HepG2 (cell line): ENCODE data around the gene CIBAR2. TPM values are rescaled to one million over a fixed set of nuclear protein-coding genes. Genes with fewer than 3 reads are reported as not detected.

Source experiments
- ARNT ChIP-seq: fragments of 450-650 bp; IDR thresholded peaks from 2 replicates; pipeline ENCODE4 v1.6.1; 2017
- DNMT1 ChIP-seq: sonication (generic); formaldehyde crosslinking; IDR thresholded peaks from 2 replicates; pipeline ENCODE4 v1.5.1; 2020; ENCODE audit warnings: mild to moderate bottlenecking, missing genetic modification reagents
- FOXC1 ChIP-seq: sonication (generic); formaldehyde crosslinking; IDR thresholded peaks from 2 replicates; pipeline ENCODE4 v1.8.0; 2022; ENCODE audit warnings: mild to moderate bottlenecking, missing genetic modification reagents, borderline replicate concordance
- LCORL ChIP-seq, 2 experiments: fragments of 450-650 bp in 1 of 2; sonication (generic) in 1 of 2; formaldehyde crosslinking in 1 of 2; IDR thresholded peaks; 2 replicates each; pipeline versions ENCODE4 v1.5.0 to v1.6.1; 2017 to 2020; ENCODE audit warnings: antibody characterized with exemption in 1 of 2, missing genetic modification reagents in 1 of 2
- MIER3 ChIP-seq: IDR thresholded peaks from 2 replicates; pipeline ENCODE4 v1.6.1; 2016; ENCODE audit warnings: missing compliant biosample characterization, borderline replicate concordance
- MTA3 ChIP-seq: sonication (generic); formaldehyde crosslinking; IDR thresholded peaks from 2 replicates; pipeline ENCODE4 v1.4.0; 2020; ENCODE audit warnings: missing genetic modification reagents
- POLR2AphosphoS5 ChIP-seq: IDR thresholded peaks from 2 replicates; pipeline ENCODE4 v1.6.1; 2012; ENCODE audit warnings: low read depth, low read length
- POLR2G ChIP-seq: fragments of 200-400 bp; formaldehyde crosslinking; IDR thresholded peaks from 2 replicates; pipeline ENCODE4 v1.6.1; 2018; ENCODE audit warnings: mild to moderate bottlenecking, low read depth, low read length, moderate library complexity
- SOX5 ChIP-seq: IDR thresholded peaks from 2 replicates; pipeline ENCODE4 v1.6.1; 2016; ENCODE audit warnings: borderline replicate concordance
- ZBTB20 ChIP-seq: sonication (generic); formaldehyde crosslinking; IDR thresholded peaks from 2 replicates; pipeline ENCODE4 v1.8.1; 2023; ENCODE audit warnings: missing genetic modification reagents, low read depth, mild to moderate bottlenecking, borderline replicate concordance
- ZNF367 ChIP-seq: sonication (generic); formaldehyde crosslinking; IDR thresholded peaks from 2 replicates; pipeline ENCODE4 v1.4.0; 2020; ENCODE audit warnings: missing genetic modification reagents, borderline replicate concordance
- ZNF460 ChIP-seq: sonication (generic); formaldehyde crosslinking; IDR thresholded peaks from 2 replicates; pipeline ENCODE4 v1.5.1; 2020; ENCODE audit warnings: missing genetic modification reagents, mild to moderate bottlenecking, borderline replicate concordance
- ZNF557 ChIP-seq: sonication (generic); formaldehyde crosslinking; IDR thresholded peaks from 2 replicates; pipeline ENCODE4 v1.4.0; 2020; ENCODE audit warnings: missing genetic modification reagents
- ZNF598 ChIP-seq: sonication (generic); formaldehyde crosslinking; IDR thresholded peaks from 2 replicates; pipeline ENCODE4 v1.5.1; 2020; ENCODE audit warnings: mild to moderate bottlenecking, missing genetic modification reagents, borderline replicate concordance
- ZNF891 ChIP-seq: sonication (generic); formaldehyde crosslinking; IDR thresholded peaks from 2 replicates; pipeline ENCODE4 v1.5.0; 2020; ENCODE audit warnings: mild to moderate bottlenecking, missing genetic modification reagents
- polyA plus RNA-seq, 8 experiments: library from polyadenylated mRNA; depleted of rRNA in 3 of 8; stranded (reverse) in 7 of 8; unstranded in 1 of 8; fragments of >200 nt; fragmentation: Illumina TruSeq in 4 of 8; extraction: Trizol in 4 of 8; gene quantifications; 2 replicates each; pipeline versions ENCODE4 v1.2.1 to v1.2.3, GENCODE V29; 2011 to 2016; ENCODE audit warnings: low read depth in 4 of 8, missing spikeins in 1 of 8, mixed read lengths in 1 of 8; ENCODE audit not compliant: insufficient read depth in 1 of 8
- total RNA-seq, 5 experiments: library from RNA; depleted of rRNA; stranded (reverse); fragments of >200 nt; fragmentation: Illumina TruSeq; extraction: Trizol; gene quantifications; 2 replicates each; pipeline ENCODE4 v1.2.3, GENCODE V29; 2016; ENCODE audit warnings: low read depth in 1 of 5
- TF ChIP-seq, protein P1 (sequence below): sonication (generic); formaldehyde crosslinking; IDR thresholded peaks from 2 replicates; pipeline ENCODE4 v1.5.0; 2020; ENCODE audit warnings: missing genetic modification reagents
- TF ChIP-seq, protein P2 (sequence below): sonication (generic); formaldehyde crosslinking; IDR thresholded peaks from 2 replicates; pipeline ENCODE4 v1.4.0; 2020; ENCODE audit warnings: missing genetic modification reagents
- TF ChIP-seq, protein P3 (sequence below): IDR thresholded peaks from 2 replicates; pipeline ENCODE4 v1.6.1; 2016; ENCODE audit warnings: low read depth, missing genetic modification reagents, missing compliant biosample characterization
- TF ChIP-seq, protein P4 (sequence below): sonication (generic); formaldehyde crosslinking; IDR thresholded peaks from 2 replicates; pipeline ENCODE4 v1.4.0; 2020; ENCODE audit warnings: missing genetic modification reagents, borderline replicate concordance
- TF ChIP-seq, protein P5 (sequence below): sonication (generic); formaldehyde crosslinking; IDR thresholded peaks from 2 replicates; pipeline ENCODE4 v1.5.0; 2020; ENCODE audit warnings: missing genetic modification reagents

The CIBAR2 gene
- total and polyA plus RNA-seq, 2 of the 13 experiments (the other 11 are each of a cell fraction or from before 2014, with no cell fraction given), result not detected

DNA sequence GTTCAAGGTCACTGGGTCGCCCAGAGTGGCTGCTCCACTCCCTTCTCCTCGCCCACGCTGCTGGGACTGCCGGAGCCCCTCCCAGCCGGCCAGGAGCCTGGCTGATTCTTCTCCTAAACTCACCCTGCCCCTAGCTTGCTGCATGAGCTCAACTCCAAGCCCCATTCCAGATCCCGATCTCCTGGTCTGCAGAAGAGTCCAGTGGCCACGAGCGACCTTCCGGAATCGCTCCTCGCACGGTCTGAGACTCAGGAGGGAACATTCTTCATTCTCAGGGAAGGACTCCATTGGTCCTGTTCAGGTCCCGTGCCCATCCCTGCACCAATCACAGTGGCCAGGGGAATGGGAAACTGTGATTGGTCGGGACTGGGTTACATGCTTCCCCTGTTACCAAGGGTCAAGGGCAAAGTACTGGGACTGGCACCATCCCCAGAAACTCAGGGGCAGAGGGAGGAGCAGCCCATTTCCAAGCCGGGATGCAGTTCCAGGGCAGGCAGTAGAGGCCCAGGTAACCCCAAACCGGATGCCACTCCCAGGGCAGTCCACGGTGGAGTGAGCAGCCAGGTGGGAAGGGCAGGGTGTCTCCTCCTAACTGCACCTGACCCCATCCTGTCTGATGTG lies 24.5 kb upstream of the CIBAR2 start (continued):
- TF ChIP-seq, protein P1, sequence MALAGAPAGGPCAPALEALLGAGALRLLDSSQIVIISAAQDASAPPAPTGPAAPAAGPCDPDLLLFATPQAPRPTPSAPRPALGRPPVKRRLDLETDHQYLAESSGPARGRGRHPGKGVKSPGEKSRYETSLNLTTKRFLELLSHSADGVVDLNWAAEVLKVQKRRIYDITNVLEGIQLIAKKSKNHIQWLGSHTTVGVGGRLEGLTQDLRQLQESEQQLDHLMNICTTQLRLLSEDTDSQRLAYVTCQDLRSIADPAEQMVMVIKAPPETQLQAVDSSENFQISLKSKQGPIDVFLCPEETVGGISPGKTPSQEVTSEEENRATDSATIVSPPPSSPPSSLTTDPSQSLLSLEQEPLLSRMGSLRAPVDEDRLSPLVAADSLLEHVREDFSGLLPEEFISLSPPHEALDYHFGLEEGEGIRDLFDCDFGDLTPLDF, result peak; percentile 57; the same call in 1 of the 2 replicates
- TF ChIP-seq ARNT, result no peak
- TF ChIP-seq ZBTB20, result 0 out of 2 replicates have a peak, but pooled peaks have one; percentile 46
- no peak for TF ChIP-seq ZNF460
- no peak for TF ChIP-seq ZNF557
- peak; percentile 26; the same call in 1 of the 2 replicates for TF ChIP-seq FOXC1 (CRISPR knock-in tag)
- TF ChIP-seq MIER3 (CRISPR knock-in tag), result peak; percentile 55; the same call in 1 of the 2 replicates
- peak; percentile 97 for TF ChIP-seq POLR2AphosphoS5
- no peak for TF ChIP-seq MTA3 (CRISPR knock-in tag)
- TF ChIP-seq, protein P2, sequence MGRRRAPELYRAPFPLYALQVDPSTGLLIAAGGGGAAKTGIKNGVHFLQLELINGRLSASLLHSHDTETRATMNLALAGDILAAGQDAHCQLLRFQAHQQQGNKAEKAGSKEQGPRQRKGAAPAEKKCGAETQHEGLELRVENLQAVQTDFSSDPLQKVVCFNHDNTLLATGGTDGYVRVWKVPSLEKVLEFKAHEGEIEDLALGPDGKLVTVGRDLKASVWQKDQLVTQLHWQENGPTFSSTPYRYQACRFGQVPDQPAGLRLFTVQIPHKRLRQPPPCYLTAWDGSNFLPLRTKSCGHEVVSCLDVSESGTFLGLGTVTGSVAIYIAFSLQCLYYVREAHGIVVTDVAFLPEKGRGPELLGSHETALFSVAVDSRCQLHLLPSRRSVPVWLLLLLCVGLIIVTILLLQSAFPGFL (CRISPR knock-in tag), result no peak
- no peak for TF ChIP-seq ZNF367
- no peak for TF ChIP-seq LCORL (IDR thresholded peaks at IDR 0.05)
- no peak; the same call in 1 of the 2 replicates for TF ChIP-seq LCORL (CRISPR knock-in tag; IDR thresholded peaks at IDR 0.05)
- TF ChIP-seq DNMT1, result peak; percentile 73; the same call in 1 of the 2 replicates
- TF ChIP-seq ZNF891 (CRISPR knock-in tag), result peak; percentile 44; the same call in 1 of the 2 replicates
- TF ChIP-seq, protein P3, sequence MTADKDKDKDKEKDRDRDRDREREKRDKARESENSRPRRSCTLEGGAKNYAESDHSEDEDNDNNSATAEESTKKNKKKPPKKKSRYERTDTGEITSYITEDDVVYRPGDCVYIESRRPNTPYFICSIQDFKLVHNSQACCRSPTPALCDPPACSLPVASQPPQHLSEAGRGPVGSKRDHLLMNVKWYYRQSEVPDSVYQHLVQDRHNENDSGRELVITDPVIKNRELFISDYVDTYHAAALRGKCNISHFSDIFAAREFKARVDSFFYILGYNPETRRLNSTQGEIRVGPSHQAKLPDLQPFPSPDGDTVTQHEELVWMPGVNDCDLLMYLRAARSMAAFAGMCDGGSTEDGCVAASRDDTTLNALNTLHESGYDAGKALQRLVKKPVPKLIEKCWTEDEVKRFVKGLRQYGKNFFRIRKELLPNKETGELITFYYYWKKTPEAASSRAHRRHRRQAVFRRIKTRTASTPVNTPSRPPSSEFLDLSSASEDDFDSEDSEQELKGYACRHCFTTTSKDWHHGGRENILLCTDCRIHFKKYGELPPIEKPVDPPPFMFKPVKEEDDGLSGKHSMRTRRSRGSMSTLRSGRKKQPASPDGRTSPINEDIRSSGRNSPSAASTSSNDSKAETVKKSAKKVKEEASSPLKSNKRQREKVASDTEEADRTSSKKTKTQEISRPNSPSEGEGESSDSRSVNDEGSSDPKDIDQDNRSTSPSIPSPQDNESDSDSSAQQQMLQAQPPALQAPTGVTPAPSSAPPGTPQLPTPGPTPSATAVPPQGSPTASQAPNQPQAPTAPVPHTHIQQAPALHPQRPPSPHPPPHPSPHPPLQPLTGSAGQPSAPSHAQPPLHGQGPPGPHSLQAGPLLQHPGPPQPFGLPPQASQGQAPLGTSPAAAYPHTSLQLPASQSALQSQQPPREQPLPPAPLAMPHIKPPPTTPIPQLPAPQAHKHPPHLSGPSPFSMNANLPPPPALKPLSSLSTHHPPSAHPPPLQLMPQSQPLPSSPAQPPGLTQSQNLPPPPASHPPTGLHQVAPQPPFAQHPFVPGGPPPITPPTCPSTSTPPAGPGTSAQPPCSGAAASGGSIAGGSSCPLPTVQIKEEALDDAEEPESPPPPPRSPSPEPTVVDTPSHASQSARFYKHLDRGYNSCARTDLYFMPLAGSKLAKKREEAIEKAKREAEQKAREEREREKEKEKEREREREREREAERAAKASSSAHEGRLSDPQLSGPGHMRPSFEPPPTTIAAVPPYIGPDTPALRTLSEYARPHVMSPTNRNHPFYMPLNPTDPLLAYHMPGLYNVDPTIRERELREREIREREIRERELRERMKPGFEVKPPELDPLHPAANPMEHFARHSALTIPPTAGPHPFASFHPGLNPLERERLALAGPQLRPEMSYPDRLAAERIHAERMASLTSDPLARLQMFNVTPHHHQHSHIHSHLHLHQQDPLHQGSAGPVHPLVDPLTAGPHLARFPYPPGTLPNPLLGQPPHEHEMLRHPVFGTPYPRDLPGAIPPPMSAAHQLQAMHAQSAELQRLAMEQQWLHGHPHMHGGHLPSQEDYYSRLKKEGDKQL (CRISPR knock-in tag), result 0 out of 2 replicates have a peak, but pooled peaks have one; percentile 3
- TF ChIP-seq, protein P4, sequence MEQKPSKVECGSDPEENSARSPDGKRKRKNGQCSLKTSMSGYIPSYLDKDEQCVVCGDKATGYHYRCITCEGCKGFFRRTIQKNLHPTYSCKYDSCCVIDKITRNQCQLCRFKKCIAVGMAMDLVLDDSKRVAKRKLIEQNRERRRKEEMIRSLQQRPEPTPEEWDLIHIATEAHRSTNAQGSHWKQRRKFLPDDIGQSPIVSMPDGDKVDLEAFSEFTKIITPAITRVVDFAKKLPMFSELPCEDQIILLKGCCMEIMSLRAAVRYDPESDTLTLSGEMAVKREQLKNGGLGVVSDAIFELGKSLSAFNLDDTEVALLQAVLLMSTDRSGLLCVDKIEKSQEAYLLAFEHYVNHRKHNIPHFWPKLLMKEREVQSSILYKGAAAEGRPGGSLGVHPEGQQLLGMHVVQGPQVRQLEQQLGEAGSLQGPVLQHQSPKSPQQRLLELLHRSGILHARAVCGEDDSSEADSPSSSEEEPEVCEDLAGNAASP, result no peak; the same call in 1 of the 2 replicates
- TF ChIP-seq ZNF598 (CRISPR knock-in tag), result peak; percentile 89; the same call in 1 of the 2 replicates
- TF ChIP-seq POLR2G, result peak; percentile 78
- TF ChIP-seq, protein P5, sequence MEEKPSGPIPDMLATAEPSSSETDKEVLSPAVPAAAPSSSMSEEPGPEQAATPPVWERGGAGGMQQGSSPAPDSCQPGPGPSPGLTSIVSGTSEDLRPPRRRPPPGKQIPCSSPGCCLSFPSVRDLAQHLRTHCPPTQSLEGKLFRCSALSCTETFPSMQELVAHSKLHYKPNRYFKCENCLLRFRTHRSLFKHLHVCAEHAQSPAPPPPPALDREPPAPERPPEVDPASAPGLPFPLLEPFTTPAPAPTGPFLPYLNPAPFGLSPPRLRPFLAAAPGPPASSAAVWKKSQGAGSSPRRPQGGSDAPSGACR (CRISPR knock-in tag), result no peak; the same call in 1 of the 2 replicates
- 0 out of 2 replicates have a peak, but pooled peaks have one; percentile 56 for TF ChIP-seq SOX5
